Activated naive CD8-positive, alpha-beta T cell treated with anti-CD3 and anti-CD28 coated beads, Interleukin-2, amount 50 U/mL, for 24 hours (primary cell): ENCODE results near the gene SLC6A4.
A peak's percentile ranks its signal among the peaks of the same experiment; 100 is the strongest.

Source experiments
- ATAC-seq: fragments of 150-1000 bp; cut with Tn5 transposase; one replicate; pipeline ENCODE4 v1.10.0; 2021
- DNase-seq: peaks from one replicate; pipeline ENCODE4 v3.0.0; 2021
- H3K27ac Mint-ChIP-seq: one replicate; pipeline ENCODE4 v1.8.0; 2021; ENCODE audit warnings: mild to moderate bottlenecking, mixed read lengths
- H3K27me3 Mint-ChIP-seq: one replicate; pipeline ENCODE4 v1.8.0; 2021; ENCODE audit warnings: mixed read lengths
- H3K36me3 Mint-ChIP-seq: one replicate; pipeline ENCODE4 v1.8.0; 2021; ENCODE audit warnings: low read depth, mixed read lengths
- H3K4me1 Mint-ChIP-seq: one replicate; pipeline ENCODE4 v1.8.0; 2021; ENCODE audit warnings: mixed read lengths
- H3K4me3 Mint-ChIP-seq: one replicate; pipeline ENCODE4 v1.8.0; 2021; ENCODE audit warnings: mild to moderate bottlenecking, moderate library complexity, mixed read lengths
- H3K9me3 Mint-ChIP-seq: one replicate; pipeline ENCODE4 v1.8.0; 2021; ENCODE audit warnings: mixed read lengths

The SLC6A4 gene

GRCh38 chr17:30248786-30249185, 13.3 kb upstream of the SLC6A4 start:
- Mint-ChIP-seq H3K9me3 (no peaks in the 10 kb centered on the region), H3K27ac (no peak overlapping the region), H3K27me3 (no peaks in the 10 kb centered on the region), H3K36me3 (peaks cover 48% of the 10 kb centered on the region), H3K4me1 (peaks cover 2% of the 10 kb centered on the region), H3K4me3 (no peak overlapping the region)
- no peak for DNase-seq
- ATAC-seq: no peak

- H3K36me3 Mint-ChIP-seq: peaks cover 35% of the 10 kb centered on the region
- no peaks in the 10 kb centered on the region for H3K27me3 Mint-ChIP-seq
- no peak overlapping the region for H3K27ac Mint-ChIP-seq
- H3K9me3 Mint-ChIP-seq: no peaks in the 10 kb centered on the region
- ATAC-seq (no peak), DNase-seq (no peak)
- peaks cover 2% of the 10 kb centered on the region for H3K4me1 Mint-ChIP-seq
- H3K4me3 Mint-ChIP-seq: no peak overlapping the region
These were observed 11.0 kb upstream of the SLC6A4 start for GRCh38 chr17:30246460-30246859.

DNA sequence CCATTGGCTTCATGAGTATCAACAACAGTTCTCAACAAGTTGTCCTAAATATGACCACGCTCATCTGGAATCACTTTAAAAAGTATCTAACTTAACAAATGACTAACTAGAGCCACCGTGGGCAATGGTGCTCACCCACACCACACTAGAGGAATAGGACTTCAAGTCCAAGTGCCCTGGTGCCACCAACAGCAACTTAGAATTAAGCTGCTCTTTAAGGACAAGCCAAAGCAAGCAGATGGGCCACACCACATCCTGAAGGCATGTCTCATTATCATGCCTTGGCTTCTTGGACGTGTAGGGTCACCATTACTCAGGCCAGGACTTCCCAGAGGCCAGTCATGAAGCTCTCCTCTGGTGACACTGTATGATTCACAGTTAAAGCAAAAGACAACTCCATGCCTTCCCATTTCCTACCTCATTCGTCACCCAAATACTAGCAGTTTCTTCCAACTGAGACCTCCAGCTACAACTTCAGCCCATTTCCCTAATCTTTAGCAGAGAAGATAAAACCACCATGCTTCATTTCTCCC, 9.4 kb upstream of the SLC6A4 start:
- Mint-ChIP-seq H3K27ac (no peak overlapping the region), H3K4me3 (no peak overlapping the region), H3K27me3 (no peaks in the 10 kb centered on the region), H3K9me3 (no peaks in the 10 kb centered on the region), H3K4me1 (peaks cover 2% of the 10 kb centered on the region), H3K36me3 (peaks cover 26% of the 10 kb centered on the region)
- ATAC-seq (no peak), DNase-seq (no peak)

DNA sequence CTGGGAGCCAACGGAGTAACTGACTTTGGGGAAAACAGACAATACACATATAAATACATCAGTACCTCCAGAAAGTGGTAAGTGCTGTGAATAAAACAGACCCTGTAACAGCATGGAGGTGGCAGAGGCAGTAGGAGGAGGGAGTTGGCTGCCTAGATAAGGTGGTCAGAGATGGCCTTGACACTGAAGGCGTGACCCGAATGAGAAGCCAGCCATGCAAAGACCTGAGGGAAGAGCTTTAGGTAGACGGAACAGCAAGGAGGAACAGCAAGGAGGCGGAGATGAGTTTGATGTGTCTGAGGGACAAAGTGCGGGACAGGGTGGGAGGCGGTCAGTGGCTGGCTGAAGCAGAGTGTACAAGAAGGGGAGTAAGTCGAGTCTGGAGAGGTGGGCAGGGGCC, 8.1 kb upstream of the SLC6A4 start:
- peaks cover 2% of the 10 kb centered on the region for H3K4me1 Mint-ChIP-seq
- H3K9me3 Mint-ChIP-seq: no peaks in the 10 kb centered on the region
- no peak overlapping the region for H3K4me3 Mint-ChIP-seq
- DNase-seq: no peak
- peaks cover 5% of the 10 kb centered on the region for H3K27me3 Mint-ChIP-seq
- peaks cover 18% of the 10 kb centered on the region for H3K36me3 Mint-ChIP-seq
- ATAC-seq: no peak
- H3K27ac Mint-ChIP-seq: no peak overlapping the region

- Mint-ChIP-seq H3K9me3 (no peaks in the 10 kb centered on the region), H3K36me3 (peaks cover 13% of the 10 kb centered on the region), H3K4me1 (peaks cover 4% of the 10 kb centered on the region), H3K27me3 (peaks cover 11% of the 10 kb centered on the region), H3K27ac (no peak overlapping the region), H3K4me3 (no peak overlapping the region)
- ATAC-seq: no peak
- no peak for DNase-seq
These were observed 7.5 kb upstream of the SLC6A4 start for GRCh38 chr17:30243002-30243401.

GRCh38 chr17:30241051-30241450, 5.6 kb upstream of the SLC6A4 start:
- Mint-ChIP-seq H3K9me3 (no peaks in the 10 kb centered on the region), H3K36me3 (peaks cover 3% of the 10 kb centered on the region), H3K4me3 (no peak overlapping the region), H3K4me1 (peaks cover 8% of the 10 kb centered on the region), H3K27ac (no peak overlapping the region), H3K27me3 (peaks cover 27% of the 10 kb centered on the region)
- DNase-seq (no peak), ATAC-seq (no peak)

- Mint-ChIP-seq H3K27ac (no peak overlapping the region), H3K27me3 (peaks cover 32% of the 10 kb centered on the region), H3K9me3 (no peaks in the 10 kb centered on the region), H3K36me3 (peaks cover 3% of the 10 kb centered on the region), H3K4me3 (no peak overlapping the region), H3K4me1 (peaks cover 9% of the 10 kb centered on the region)
- DNase-seq (no peak), ATAC-seq (no peak)
These were observed 4.7 kb upstream of the SLC6A4 start for GRCh38 chr17:30240177-30240576.

DNA sequence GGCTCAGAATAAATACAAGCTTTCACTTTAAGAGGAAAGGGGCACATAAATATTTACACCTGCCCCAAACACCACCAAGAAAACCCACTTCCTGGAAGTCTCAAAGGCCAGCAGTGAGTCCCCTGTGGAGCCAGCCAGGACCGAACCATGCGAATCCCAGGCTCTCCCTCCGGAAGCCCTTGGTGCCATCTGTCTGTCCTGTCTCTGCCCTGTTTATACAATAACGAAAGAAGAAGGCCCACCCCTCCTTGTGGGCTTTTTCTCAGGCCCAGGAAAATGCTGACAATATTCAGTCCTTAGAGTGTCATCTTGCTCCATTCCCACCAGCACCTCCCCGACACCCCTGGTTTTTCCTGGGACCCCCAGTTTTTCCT, 3.6 kb upstream of the SLC6A4 start:
- H3K4me1 Mint-ChIP-seq: peaks cover 13% of the 10 kb centered on the region

GRCh38 chr17:30238387-30239088, 3.0 kb upstream of the SLC6A4 start:
- Mint-ChIP-seq H3K9me3 (no peaks in the 10 kb centered on the region), H3K36me3 (no peaks in the 10 kb centered on the region), H3K27me3 (peaks cover 47% of the 10 kb centered on the region), H3K4me3 (no peak overlapping the region), H3K27ac (no peak overlapping the region), H3K4me1 (peaks cover 13% of the 10 kb centered on the region)
- DNase-seq (no peak), ATAC-seq (no peak)

More for the DNA sequence above, 3.6 kb upstream of the SLC6A4 start:
- DNase-seq: no peak
- Mint-ChIP-seq H3K27me3 (peaks cover 42% of the 10 kb centered on the region), H3K4me3 (no peak overlapping the region), H3K27ac (no peak overlapping the region), H3K36me3 (peaks cover 1% of the 10 kb centered on the region), H3K9me3 (no peaks in the 10 kb centered on the region)
- ATAC-seq: no peak

DNA sequence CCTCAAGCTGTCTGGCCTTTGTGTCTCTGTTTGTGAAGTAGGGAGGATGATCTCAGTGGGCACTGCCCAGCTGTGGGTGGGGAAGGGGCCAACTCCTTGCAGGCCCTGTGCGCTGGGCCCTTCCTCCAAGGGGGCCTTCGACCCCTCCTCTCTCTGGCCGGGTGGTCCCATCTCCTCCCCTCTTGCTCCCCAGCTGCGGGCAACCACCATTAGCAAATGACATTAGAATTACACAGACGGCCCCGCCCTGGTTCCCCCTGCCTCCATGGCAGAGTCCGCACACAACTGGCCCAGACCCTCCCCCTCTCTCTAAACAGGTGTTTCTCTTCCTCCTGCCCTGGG, 2.5 kb upstream of the SLC6A4 start:
- ATAC-seq (no peak), DNase-seq (no peak)
- Mint-ChIP-seq H3K4me3 (no peak overlapping the region), H3K27me3 (peaks cover 52% of the 10 kb centered on the region), H3K4me1 (peaks cover 13% of the 10 kb centered on the region), H3K9me3 (no peaks in the 10 kb centered on the region), H3K36me3 (no peaks in the 10 kb centered on the region), H3K27ac (no peak overlapping the region)

DNA sequence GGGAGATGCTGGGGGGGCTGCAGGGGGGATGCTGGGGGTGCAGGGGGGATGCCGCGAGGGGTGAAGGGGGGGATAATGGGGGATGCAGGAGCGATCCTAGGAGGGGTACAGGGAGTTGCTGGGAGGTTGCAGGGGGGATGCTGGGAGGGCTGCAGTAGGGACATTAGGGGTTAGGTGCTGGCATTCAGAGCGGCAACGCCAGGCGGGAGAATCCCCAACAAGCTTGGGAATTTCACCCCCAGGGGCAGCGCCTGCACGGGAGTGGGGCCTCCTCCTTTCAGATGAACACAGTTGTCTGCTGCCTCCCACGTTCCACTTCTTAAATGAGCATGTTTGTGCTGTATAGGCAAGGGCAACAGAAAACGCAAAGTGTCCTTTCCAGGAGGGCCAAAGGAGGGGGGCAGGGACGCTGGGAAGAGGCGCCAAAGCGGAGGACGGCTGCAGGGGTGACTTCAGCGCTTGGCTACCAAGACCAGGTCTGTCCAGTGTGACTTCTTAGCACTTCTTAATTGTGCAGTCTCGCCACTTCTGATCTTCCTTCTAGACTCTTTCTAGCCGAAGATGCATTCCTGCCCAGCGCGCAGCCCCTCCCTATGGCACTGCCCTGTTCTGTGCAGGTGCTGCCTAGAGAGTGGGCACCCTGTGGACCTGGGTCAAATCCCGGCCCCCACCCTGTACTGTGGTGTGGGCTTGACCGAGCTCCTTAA, 2.0 kb upstream of the SLC6A4 start:
- no peak for DNase-seq
- Mint-ChIP-seq H3K4me1 (peaks cover 13% of the 10 kb centered on the region), H3K27me3 (peaks cover 58% of the 10 kb centered on the region), H3K9me3 (no peaks in the 10 kb centered on the region), H3K4me3 (no peak overlapping the region), H3K27ac (no peak overlapping the region), H3K36me3 (no peaks in the 10 kb centered on the region)
- ATAC-seq: no peak

DNA sequence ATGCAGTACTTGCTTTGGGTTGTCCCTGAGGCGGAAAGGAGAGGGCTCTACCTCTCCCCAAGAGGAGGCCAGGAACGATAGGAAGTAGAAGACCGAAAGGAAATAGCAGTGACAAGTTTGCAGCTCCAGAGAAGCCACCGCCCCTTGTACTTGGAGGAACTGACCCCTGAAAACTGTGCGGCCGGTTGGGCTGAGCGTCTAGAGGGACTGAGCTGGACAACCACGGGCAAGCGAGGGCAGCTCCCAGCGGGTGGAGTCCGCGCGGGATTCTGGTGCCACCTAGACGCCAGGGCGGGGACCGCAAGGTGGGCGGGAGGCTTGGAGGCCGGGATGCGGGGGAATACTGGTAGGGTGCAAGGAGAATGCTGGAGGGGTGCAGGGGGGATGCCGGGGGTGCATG, 1.3 kb upstream of the SLC6A4 start:
- Mint-ChIP-seq H3K27me3 (peaks cover 63% of the 10 kb centered on the region), H3K4me1 (peaks cover 13% of the 10 kb centered on the region), H3K4me3 (no peak overlapping the region), H3K36me3 (no peaks in the 10 kb centered on the region), H3K27ac (no peak overlapping the region), H3K9me3 (no peaks in the 10 kb centered on the region)
- no peak for ATAC-seq
- peak; percentile 54 for DNase-seq

DNA sequence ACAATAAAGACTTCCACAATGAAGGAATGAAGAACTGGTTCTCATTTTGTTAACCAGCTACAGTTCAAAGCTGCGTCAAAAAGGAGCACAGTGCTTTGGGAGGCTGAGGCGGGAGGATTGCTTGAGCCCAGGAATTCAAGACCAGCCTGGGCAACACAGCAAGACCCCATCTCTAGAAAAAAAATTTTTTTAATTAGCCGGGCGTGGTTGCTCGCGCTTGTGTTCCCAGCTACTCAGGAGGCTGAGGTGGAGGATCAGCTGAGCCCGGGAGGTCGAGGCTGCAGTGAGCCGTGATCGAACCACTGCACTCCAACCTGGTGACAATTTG, 764 bp upstream of the SLC6A4 start:
- Mint-ChIP-seq H3K4me3 (peak overlapping the region; percentile 68), H3K27me3 (peaks cover 65% of the 10 kb centered on the region), H3K9me3 (no peaks in the 10 kb centered on the region), H3K4me1 (peaks cover 13% of the 10 kb centered on the region), H3K36me3 (no peaks in the 10 kb centered on the region), H3K27ac (no peak overlapping the region)
- no peak for ATAC-seq
- no peak for DNase-seq

GRCh38 chr17:30234964-30235363, 533 bp downstream of the SLC6A4 start:
- ATAC-seq (no peak), DNase-seq (no peak)
- Mint-ChIP-seq H3K4me3 (peak overlapping the region; percentile 53), H3K27ac (no peak overlapping the region), H3K9me3 (no peaks in the 10 kb centered on the region), H3K36me3 (no peaks in the 10 kb centered on the region), H3K27me3 (peaks cover 73% of the 10 kb centered on the region), H3K4me1 (peaks cover 13% of the 10 kb centered on the region)

DNA sequence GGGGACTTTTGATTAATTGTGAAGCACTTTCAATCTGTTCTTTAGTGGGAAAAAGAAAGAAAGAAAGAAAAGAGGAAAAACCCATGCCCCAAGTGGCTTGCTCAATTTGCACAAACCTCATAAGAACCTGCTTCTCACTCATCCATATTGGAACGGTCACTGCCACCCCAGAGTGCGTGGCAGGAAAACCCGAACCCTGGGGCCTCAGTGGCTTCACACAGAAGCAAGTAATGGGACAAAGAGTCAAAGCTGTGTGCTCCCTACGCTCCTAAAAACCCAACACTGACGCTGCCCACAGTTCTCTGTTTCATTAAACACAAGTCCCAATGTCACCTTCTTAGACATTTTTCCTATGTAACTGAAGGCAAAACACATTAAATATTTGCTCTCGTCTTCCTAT, 1.2 kb downstream of the SLC6A4 start:
- DNase-seq: no peak
- no peak overlapping the region for H3K27ac Mint-ChIP-seq
- no peaks in the 10 kb centered on the region for H3K9me3 Mint-ChIP-seq
- H3K27me3 Mint-ChIP-seq: peaks cover 75% of the 10 kb centered on the region
- H3K4me3 Mint-ChIP-seq: no peak overlapping the region
- H3K4me1 Mint-ChIP-seq: peaks cover 13% of the 10 kb centered on the region
- H3K36me3 Mint-ChIP-seq: no peaks in the 10 kb centered on the region
- no peak for ATAC-seq
